ENCODE data around the gene METAP1D. TPM values are rescaled to one million over a fixed set of nuclear protein-coding genes. Genes with fewer than 3 reads are reported as not detected.

METAP1D gene
- total RNA-seq, 1 donor from 2014 or later, result 3.5 TPM

Other genes with a start within 250 kb of the METAP1D start
- 12.2 TPM for gene SLC25A12, start 105.7 kb upstream of the METAP1D start, total RNA-seq
- gene HAT1, start 77.5 kb upstream of the METAP1D start, total RNA-seq, result 25.3 TPM
- gene DLX1, start 85.6 kb downstream of the METAP1D start, total RNA-seq, result not detected
- not detected for gene DLX2, start 102.9 kb downstream of the METAP1D start, total RNA-seq